Measurements from ENCODE around the gene FABP3.

Gene FABP3

GRCh38 chr1:31348449-31348848, 24.4 kb downstream of the FABP3 start:
- Histone ChIP-seq H3K27me3 (replicated peaks; ENCODE audit: insufficient read depth, low read length) (no peaks in the 10 kb centered on the region), H3K79me2 (ENCODE audit: low read length) (no peaks in the 10 kb centered on the region), H3K4me3 (ENCODE audit: low read length) (no peak overlapping the region), H3K36me3 (replicated peaks; ENCODE audit: insufficient read depth, low read length) (no peaks in the 10 kb centered on the region), H3K9ac (ENCODE audit: low read length) (no peak overlapping the region), H3K9me3 (replicated peaks; ENCODE audit: insufficient read depth, low read length) (no peaks in the 10 kb centered on the region), H3F3A (ENCODE audit: insufficient read depth, low read length) (no peaks in the 10 kb centered on the region), H3K4me2 (ENCODE audit: low read depth, low read length) (no peak overlapping the region), H3K4me1 (ENCODE audit: low read length) (no peaks in the 10 kb centered on the region), H3K9me2 (replicated peaks; ENCODE audit: insufficient read depth, low read length) (no peaks in the 10 kb centered on the region), H2AFZ (ENCODE audit: low read length) (no peak overlapping the region), H4K20me1 (ENCODE audit: insufficient read depth, low read length) (no peaks in the 10 kb centered on the region), H3K27ac (ENCODE audit: low read length) (no peak overlapping the region; the same call in 1 of the 2 replicates)
- no peak for DNase-seq
- TF ChIP-seq EZH2 (optimal IDR thresholded peaks at IDR 0.05; ENCODE audit: low read depth, low read length): no peak
- TF ChIP-seq EZH2phosphoT487 (IDR thresholded peaks at IDR 0.05; ENCODE audit: low read length): no peak
- TF ChIP-seq CTCF (IDR thresholded peaks at IDR 0.05; ENCODE audit: low read length): no peak

- Histone ChIP-seq H3F3A (ENCODE audit: insufficient read depth, low read length) (no peaks in the 10 kb centered on the region), H3K36me3 (replicated peaks; ENCODE audit: insufficient read depth, low read length) (no peaks in the 10 kb centered on the region), H3K27ac (ENCODE audit: low read length) (no peak overlapping the region), H3K9ac (ENCODE audit: low read length) (no peak overlapping the region), H3K79me2 (ENCODE audit: low read length) (no peaks in the 10 kb centered on the region), H3K4me1 (ENCODE audit: low read length) (no peaks in the 10 kb centered on the region), H3K4me2 (ENCODE audit: low read depth, low read length) (no peak overlapping the region), H3K27me3 (replicated peaks; ENCODE audit: insufficient read depth, low read length) (no peaks in the 10 kb centered on the region), H2AFZ (ENCODE audit: low read length) (no peak overlapping the region), H4K20me1 (ENCODE audit: insufficient read depth, low read length) (no peaks in the 10 kb centered on the region), H3K4me3 (ENCODE audit: low read length) (no peak overlapping the region), H3K9me2 (replicated peaks; ENCODE audit: insufficient read depth, low read length) (no peaks in the 10 kb centered on the region), H3K9me3 (replicated peaks; ENCODE audit: insufficient read depth, low read length) (no peaks in the 10 kb centered on the region)
- TF ChIP-seq CTCF (IDR thresholded peaks at IDR 0.05; ENCODE audit: low read length) (no peak), EZH2phosphoT487 (IDR thresholded peaks at IDR 0.05; ENCODE audit: low read length) (no peak), EZH2 (optimal IDR thresholded peaks at IDR 0.05; ENCODE audit: low read depth, low read length) (no peak)
- DNase-seq: no peak
Measured at GRCh38 chr1:31346785-31347184, 26.1 kb downstream of the FABP3 start.

- Histone ChIP-seq H4K20me1 (ENCODE audit: insufficient read depth, low read length) (no peaks in the 10 kb centered on the region), H3F3A (ENCODE audit: insufficient read depth, low read length) (no peaks in the 10 kb centered on the region), H3K9me3 (replicated peaks; ENCODE audit: insufficient read depth, low read length) (no peaks in the 10 kb centered on the region), H3K4me3 (ENCODE audit: low read length) (no peak overlapping the region), H3K27ac (ENCODE audit: low read length) (no peak overlapping the region), H3K9ac (ENCODE audit: low read length) (no peak overlapping the region), H3K79me2 (ENCODE audit: low read length) (no peaks in the 10 kb centered on the region), H3K9me2 (replicated peaks; ENCODE audit: insufficient read depth, low read length) (no peaks in the 10 kb centered on the region), H3K4me2 (ENCODE audit: low read depth, low read length) (no peak overlapping the region), H3K36me3 (replicated peaks; ENCODE audit: insufficient read depth, low read length) (no peaks in the 10 kb centered on the region), H3K4me1 (ENCODE audit: low read length) (no peaks in the 10 kb centered on the region), H2AFZ (ENCODE audit: low read length) (no peak overlapping the region), H3K27me3 (replicated peaks; ENCODE audit: insufficient read depth, low read length) (no peaks in the 10 kb centered on the region)
- DNase-seq: no peak
- TF ChIP-seq EZH2phosphoT487 (IDR thresholded peaks at IDR 0.05; ENCODE audit: low read length) (no peak), CTCF (IDR thresholded peaks at IDR 0.05; ENCODE audit: low read length) (no peak), EZH2 (optimal IDR thresholded peaks at IDR 0.05; ENCODE audit: low read depth, low read length) (no peak)
Measured at GRCh38 chr1:31345635-31346034, 27.2 kb downstream of the FABP3 start.

Measured in MM.1S (cell line).